Measurements from ENCODE around the gene SPDYA. TPM values are rescaled to one million over a fixed set of nuclear protein-coding genes. Genes with fewer than 3 reads are reported as not detected.

SPDYA gene
- total and polyA plus RNA-seq, 2 of the 13 experiments (the other 11 are each of a cell fraction or from before 2014, with no cell fraction given): 0.32 to 0.75 TPM

- TF ChIP-seq, protein P1, sequence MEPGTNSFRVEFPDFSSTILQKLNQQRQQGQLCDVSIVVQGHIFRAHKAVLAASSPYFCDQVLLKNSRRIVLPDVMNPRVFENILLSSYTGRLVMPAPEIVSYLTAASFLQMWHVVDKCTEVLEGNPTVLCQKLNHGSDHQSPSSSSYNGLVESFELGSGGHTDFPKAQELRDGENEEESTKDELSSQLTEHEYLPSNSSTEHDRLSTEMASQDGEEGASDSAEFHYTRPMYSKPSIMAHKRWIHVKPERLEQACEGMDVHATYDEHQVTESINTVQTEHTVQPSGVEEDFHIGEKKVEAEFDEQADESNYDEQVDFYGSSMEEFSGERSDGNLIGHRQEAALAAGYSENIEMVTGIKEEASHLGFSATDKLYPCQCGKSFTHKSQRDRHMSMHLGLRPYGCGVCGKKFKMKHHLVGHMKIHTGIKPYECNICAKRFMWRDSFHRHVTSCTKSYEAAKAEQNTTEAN (CRISPR knock-in tag; conservative IDR thresholded peaks at IDR 0.05): peak; percentile 13; the same call in 1 of the 2 replicates
- TF ChIP-seq ZNF576 (CRISPR knock-in tag; IDR thresholded peaks at IDR 0.05) (no peak), ZBTB7B (CRISPR knock-in tag; IDR thresholded peaks at IDR 0.05) (no peak; the same call in 1 of the 2 replicates), PHF5A (CRISPR knock-in tag; IDR thresholded peaks at IDR 0.05; ENCODE audit: low read depth, unreplicated experiment) (peak; percentile 22), ZIK1 (CRISPR knock-in tag; IDR thresholded peaks at IDR 0.05; ENCODE audit: borderline replicate concordance, low read depth) (peak; percentile 86), ZNF777 (CRISPR knock-in tag; IDR thresholded peaks at IDR 0.05) (0 out of 2 replicates have a peak, but pooled peaks have one; percentile 31), RNF2 (conservative IDR thresholded peaks at IDR 0.05; ENCODE audit: low read depth) (peak; percentile 84; the same call in 1 of the 2 replicates), GMEB1 (CRISPR knock-in tag; IDR thresholded peaks at IDR 0.05; ENCODE audit: borderline replicate concordance) (peak; percentile 85), ZFY (CRISPR knock-in tag; IDR thresholded peaks at IDR 0.05) (peak; percentile 98), ZNF34 (CRISPR knock-in tag; IDR thresholded peaks at IDR 0.05; ENCODE audit: borderline replicate concordance) (peak; percentile 92), CCDC6 (CRISPR knock-in tag; IDR thresholded peaks at IDR 0.05) (peak; percentile 15; the same call in 1 of the 2 replicates), KAT8 (CRISPR knock-in tag; IDR thresholded peaks at IDR 0.05) (peak; percentile 97), ZNF724P (CRISPR knock-in tag; IDR thresholded peaks at IDR 0.05; ENCODE audit: borderline replicate concordance) (peak; percentile 68; the same call in 1 of the 2 replicates), FOXM1 (CRISPR knock-in tag; IDR thresholded peaks at IDR 0.05) (no peak), BHLHE40 (IDR thresholded peaks at IDR 0.05; ENCODE audit: low read length) (peak; percentile 21; the same call in 1 of the 2 replicates), HNRNPL (IDR thresholded peaks at IDR 0.05; ENCODE audit: low read depth, low read length) (no peak)
- TF ChIP-seq, protein P2, sequence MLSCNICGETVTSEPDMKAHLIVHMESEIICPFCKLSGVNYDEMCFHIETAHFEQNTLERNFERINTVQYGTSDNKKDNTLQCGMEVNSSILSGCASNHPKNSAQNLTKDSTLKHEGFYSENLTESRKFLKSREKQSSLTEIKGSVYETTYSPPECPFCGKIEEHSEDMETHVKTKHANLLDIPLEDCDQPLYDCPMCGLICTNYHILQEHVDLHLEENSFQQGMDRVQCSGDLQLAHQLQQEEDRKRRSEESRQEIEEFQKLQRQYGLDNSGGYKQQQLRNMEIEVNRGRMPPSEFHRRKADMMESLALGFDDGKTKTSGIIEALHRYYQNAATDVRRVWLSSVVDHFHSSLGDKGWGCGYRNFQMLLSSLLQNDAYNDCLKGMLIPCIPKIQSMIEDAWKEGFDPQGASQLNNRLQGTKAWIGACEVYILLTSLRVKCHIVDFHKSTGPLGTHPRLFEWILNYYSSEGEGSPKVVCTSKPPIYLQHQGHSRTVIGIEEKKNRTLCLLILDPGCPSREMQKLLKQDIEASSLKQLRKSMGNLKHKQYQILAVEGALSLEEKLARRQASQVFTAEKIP (CRISPR knock-in tag; IDR thresholded peaks at IDR 0.05; ENCODE audit: borderline replicate concordance): no peak
- TF ChIP-seq, protein P3, sequence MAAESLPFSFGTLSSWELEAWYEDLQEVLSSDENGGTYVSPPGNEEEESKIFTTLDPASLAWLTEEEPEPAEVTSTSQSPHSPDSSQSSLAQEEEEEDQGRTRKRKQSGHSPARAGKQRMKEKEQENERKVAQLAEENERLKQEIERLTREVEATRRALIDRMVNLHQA (CRISPR knock-in tag; IDR thresholded peaks at IDR 0.05): no peak
These were observed 84.0 kb downstream of the SPDYA start, which contains the start of gene WDR43 (continued) for GRCh38 chr2:28894470-28895188.

All from HepG2 (cell line).